ENCODE results near the gene CLEC4A.
"Not testable (repeated sequence)": the region's sequence is repeated elsewhere in the genome, so short reads cannot be mapped to it uniquely, and the experiment has no call there.

GRCh38 chr12:8084351-8084750, 39.1 kb upstream of the CLEC4A start:
- not testable (repeated sequence) for TF ChIP-seq EZH2 (IDR thresholded peaks at IDR 0.05; ENCODE audit: borderline replicate concordance, insufficient read depth, low read length, poor library complexity, severe bottlenecking); POLR2AphosphoS5 (IDR thresholded peaks at IDR 0.05); TAF1 (IDR thresholded peaks at IDR 0.05; ENCODE audit: low read depth); EP300 (conservative IDR thresholded peaks at IDR 0.05; ENCODE audit: poor library complexity, severe bottlenecking)
- TF ChIP-seq, protein P1, sequence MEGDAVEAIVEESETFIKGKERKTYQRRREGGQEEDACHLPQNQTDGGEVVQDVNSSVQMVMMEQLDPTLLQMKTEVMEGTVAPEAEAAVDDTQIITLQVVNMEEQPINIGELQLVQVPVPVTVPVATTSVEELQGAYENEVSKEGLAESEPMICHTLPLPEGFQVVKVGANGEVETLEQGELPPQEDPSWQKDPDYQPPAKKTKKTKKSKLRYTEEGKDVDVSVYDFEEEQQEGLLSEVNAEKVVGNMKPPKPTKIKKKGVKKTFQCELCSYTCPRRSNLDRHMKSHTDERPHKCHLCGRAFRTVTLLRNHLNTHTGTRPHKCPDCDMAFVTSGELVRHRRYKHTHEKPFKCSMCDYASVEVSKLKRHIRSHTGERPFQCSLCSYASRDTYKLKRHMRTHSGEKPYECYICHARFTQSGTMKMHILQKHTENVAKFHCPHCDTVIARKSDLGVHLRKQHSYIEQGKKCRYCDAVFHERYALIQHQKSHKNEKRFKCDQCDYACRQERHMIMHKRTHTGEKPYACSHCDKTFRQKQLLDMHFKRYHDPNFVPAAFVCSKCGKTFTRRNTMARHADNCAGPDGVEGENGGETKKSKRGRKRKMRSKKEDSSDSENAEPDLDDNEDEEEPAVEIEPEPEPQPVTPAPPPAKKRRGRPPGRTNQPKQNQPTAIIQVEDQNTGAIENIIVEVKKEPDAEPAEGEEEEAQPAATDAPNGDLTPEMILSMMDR (IDR thresholded peaks at IDR 0.05; ENCODE audit: poor library complexity, severe bottlenecking) = not testable (repeated sequence)
